GM12873 (cell line): ENCODE results near the gene SLC27A3.

Source experiments
- TF ChIP-seq, protein P1 (sequence below): IDR thresholded peaks from 2 replicates; pipeline ENCODE4 v1.5.1; 2012; ENCODE audit warnings: low read depth, mild to moderate bottlenecking, moderate library complexity, low read length, control low read depth; ENCODE audit not compliant: insufficient read depth; ENCODE audit errors: missing control alignments

The SLC27A3 gene

DNA sequence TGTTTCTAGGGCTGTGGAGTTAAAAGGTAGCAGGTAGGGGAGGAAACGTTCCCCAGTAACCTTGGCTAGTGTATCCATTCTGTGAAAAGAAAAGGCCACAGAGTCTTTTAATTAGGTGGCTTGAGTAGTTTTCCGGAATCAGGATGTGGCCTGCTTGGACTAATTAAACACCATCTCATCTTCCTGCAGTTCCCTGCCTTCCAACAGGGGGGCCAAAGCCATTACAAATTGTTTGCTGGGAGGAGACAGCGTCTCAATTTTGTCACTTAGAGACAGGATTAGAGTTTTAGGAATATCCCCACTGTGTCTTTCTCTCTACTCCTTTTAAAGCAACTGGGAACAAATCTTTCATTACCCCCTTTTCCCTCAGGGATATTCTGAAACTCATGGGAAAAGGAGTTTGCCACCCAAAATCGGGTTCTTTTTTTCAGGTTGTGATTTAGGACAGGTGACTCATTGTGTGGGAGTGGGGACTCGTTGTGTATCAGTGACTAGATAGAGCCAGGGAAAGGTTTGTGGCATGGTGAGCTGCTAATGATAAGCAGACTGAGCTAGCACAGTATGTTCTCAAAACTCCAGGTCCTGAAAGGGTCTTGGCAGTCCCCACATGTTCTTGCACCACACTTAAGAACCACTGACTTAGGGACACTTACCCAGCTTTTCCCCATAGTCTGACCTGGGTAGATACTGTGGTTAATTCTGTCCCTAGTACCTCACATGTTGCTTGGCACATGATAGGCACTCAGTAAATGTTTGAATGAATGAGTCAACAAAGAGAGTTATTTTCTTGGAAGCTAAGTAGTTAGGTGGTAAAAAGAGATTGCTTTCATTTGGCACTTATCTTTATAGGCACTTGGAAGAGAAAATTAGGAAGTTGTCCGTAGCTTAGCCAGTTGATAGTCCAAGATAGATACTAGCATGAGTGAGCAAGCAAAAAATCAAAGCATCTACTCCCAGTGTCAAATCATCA is 24.9 kb upstream of the SLC27A3 start:
- TF ChIP-seq, protein P1, sequence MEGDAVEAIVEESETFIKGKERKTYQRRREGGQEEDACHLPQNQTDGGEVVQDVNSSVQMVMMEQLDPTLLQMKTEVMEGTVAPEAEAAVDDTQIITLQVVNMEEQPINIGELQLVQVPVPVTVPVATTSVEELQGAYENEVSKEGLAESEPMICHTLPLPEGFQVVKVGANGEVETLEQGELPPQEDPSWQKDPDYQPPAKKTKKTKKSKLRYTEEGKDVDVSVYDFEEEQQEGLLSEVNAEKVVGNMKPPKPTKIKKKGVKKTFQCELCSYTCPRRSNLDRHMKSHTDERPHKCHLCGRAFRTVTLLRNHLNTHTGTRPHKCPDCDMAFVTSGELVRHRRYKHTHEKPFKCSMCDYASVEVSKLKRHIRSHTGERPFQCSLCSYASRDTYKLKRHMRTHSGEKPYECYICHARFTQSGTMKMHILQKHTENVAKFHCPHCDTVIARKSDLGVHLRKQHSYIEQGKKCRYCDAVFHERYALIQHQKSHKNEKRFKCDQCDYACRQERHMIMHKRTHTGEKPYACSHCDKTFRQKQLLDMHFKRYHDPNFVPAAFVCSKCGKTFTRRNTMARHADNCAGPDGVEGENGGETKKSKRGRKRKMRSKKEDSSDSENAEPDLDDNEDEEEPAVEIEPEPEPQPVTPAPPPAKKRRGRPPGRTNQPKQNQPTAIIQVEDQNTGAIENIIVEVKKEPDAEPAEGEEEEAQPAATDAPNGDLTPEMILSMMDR, result no peak

DNA sequence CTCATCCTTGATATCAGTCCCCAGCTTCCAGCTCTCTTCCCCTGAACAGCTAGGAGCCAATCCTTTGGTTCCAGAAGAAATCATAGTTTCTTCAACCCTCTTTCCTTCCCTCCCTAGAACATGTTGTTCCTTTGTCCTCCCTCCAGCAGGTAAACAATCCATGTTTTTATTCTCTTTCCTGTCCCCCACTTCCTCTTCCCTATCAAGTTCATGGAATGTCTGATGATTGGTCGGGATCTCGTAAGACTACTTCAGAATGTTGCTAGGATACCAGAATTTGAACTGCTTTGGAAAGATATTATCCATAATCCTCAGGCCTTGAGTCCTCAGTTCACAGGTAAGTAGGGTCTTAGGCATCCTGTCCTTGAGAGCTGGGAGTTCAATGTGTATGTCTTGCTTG is 23.1 kb upstream of the SLC27A3 start:
- TF ChIP-seq, protein P1, result no peak

DNA sequence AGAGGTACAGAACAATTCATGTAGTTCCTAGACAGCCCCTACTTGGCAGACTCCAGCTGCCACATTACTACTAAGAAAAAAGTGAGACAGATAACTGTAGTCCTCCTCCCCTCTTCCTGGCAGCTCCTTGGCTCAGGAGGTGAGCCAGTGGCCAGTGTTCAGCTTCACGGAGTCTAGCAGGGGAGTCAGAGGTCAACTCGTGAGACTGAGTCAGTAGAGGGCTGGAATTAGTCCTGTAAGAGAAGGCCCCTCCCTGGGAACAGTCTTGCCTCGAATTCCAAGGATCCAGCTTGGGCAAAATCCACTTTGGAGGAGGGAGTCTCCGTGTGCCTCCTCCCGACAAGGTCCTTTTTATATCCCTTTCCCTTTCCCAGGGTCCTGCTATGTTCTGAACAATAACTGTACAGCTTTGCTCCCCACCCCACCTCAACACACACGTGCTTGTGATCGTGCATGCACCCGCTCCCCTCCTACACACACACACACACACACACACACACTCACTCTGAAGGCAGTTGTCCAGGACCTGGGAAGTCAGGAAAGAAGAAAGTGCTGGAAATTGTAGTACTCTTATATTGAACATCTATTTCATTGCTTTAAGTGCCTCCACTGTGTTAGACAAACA is 22.5 kb upstream of the SLC27A3 start:
- TF ChIP-seq, protein P1, result no peak

DNA sequence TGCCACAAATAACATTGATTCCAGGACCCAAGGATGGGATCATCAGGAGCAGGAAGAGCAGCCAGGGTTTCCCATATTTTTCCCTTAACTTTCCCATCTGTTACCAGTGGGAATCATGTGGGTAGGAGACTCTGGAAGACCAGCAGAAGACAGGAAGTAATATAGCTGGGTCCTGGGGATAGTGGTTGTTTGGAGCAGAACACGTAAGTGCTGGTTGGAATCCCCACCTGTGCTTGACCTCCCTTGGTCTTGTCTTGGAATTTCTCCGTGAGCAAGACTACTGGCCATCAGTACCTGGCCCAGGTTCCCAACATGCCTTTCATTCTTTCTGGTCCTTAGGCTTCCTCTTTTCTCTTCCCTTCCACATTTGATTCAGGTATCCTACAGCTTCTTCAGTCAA is 20.9 kb upstream of the SLC27A3 start:
- TF ChIP-seq, protein P1, result no peak

DNA sequence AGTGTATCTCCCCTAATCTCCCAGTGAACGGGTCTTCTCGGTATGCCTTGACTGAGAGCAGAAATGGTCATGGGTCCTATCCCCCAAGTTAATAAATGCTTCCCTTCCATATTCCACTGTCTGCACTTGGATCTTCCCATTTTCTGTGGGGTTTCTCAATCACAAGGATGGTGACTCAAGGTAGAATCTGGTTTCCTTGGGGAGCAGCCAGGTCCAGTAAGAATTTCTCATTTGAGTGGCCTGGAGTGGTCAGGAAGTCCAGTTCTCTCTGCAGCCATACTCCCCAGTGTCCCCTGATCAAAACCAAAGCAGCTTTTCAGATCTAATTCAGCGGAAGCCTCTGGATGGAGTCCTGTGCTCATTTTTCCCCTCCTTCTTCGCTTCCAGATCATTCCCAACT is 14.8 kb upstream of the SLC27A3 start:
- TF ChIP-seq, protein P1, result no peak

DNA sequence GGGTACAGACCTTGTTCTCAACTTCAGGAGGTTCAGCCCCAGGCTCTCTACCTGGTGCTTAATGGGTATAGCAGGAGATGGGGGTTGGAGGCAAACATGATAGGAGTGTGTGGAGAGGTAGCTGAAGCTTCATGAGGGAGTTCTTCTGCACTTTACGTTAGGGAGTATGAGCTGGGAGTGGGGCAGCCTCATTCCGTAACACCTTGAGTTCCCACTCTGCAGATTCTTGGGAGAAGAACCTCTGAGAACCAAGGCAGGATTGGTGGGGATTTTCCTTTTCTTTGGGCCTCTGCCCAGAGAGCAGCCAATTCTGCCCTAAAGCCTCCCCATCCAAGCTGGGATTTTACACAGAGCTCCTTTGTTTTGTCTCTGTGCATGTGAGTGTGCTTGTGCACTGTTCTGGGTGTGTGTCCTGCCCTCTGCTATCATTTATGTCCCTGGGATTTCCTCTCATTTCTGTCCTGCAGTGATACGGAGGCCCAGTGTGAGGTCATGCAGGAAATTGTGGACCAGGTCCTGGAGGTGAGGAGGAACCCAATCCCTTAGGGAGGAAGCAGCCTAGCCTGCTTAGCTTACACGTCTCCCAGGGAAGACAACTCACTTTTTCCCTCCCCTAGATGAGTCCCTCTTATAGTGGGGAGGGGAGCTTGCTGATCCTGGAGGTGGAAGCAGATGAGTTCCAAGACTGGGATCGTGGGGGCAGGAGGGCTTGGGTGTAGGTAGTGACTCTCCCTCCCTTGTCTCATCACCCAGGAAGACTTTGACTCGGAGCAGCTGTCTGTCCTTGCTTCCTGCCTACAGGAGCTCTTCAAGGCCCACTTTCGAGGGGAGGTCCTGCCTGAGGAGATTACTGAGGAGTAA is 11.6 kb upstream of the SLC27A3 start:
- TF ChIP-seq, protein P1, result no peak
